ENCODE data around the gene TMEM37. TPM values are rescaled to one million over a fixed set of nuclear protein-coding genes. Genes with fewer than 3 reads are reported as not detected.

Gene TMEM37
- total RNA-seq, 3 donors from 2014 or later (not counting 1 experiment from before 2014, with no cell fraction given): not detected

GRCh38 chr2:119393971-119394748, 37.5 kb upstream of the TMEM37 start:
- no peak overlapping the region for H3K4me3 Mint-ChIP-seq
- no peak for ATAC-seq
- DNase-seq: no peak
- TF ChIP-seq, protein P1, sequence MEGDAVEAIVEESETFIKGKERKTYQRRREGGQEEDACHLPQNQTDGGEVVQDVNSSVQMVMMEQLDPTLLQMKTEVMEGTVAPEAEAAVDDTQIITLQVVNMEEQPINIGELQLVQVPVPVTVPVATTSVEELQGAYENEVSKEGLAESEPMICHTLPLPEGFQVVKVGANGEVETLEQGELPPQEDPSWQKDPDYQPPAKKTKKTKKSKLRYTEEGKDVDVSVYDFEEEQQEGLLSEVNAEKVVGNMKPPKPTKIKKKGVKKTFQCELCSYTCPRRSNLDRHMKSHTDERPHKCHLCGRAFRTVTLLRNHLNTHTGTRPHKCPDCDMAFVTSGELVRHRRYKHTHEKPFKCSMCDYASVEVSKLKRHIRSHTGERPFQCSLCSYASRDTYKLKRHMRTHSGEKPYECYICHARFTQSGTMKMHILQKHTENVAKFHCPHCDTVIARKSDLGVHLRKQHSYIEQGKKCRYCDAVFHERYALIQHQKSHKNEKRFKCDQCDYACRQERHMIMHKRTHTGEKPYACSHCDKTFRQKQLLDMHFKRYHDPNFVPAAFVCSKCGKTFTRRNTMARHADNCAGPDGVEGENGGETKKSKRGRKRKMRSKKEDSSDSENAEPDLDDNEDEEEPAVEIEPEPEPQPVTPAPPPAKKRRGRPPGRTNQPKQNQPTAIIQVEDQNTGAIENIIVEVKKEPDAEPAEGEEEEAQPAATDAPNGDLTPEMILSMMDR (IDR thresholded peaks at IDR 0.05): no peak
- Histone ChIP-seq H3K27me3 (ENCODE audit: control insufficient read depth, insufficient read depth, low read length) (no peaks in the 10 kb centered on the region), H3K4me1 (ENCODE audit: control insufficient read depth, insufficient read depth, low read length) (no peaks in the 10 kb centered on the region), H3K36me3 (ENCODE audit: control insufficient read depth, insufficient read depth, low read length) (no peaks in the 10 kb centered on the region), H3K9me3 (ENCODE audit: control insufficient read depth, insufficient read depth, low read length) (no peaks in the 10 kb centered on the region), H3K27ac (ENCODE audit: low read length) (no peak overlapping the region), H3K4me3 (ENCODE audit: low read length) (no peak overlapping the region)
- no peaks in the 10 kb centered on the region for H3K4me1 Mint-ChIP-seq
- no peaks in the 10 kb centered on the region for H3K27me3 Mint-ChIP-seq (ENCODE audit: low read depth in 2 of 2)
- intact Hi-C loops (cut with micrococcal nuclease): no loop called here
- no peak overlapping the region for H3K27ac Mint-ChIP-seq
- no peaks in the 10 kb centered on the region for H3K36me3 Mint-ChIP-seq
- WGBS (ENCODE audit: insufficient coverage): 92% methylated on average over 1 of the region's 3 CpGs
- H3K9me3 Mint-ChIP-seq: no peaks in the 10 kb centered on the region

- H3K36me3 Mint-ChIP-seq: no peaks in the 10 kb centered on the region
- Histone ChIP-seq H3K9me3 (ENCODE audit: control insufficient read depth, insufficient read depth, low read length) (no peaks in the 10 kb centered on the region), H3K27ac (ENCODE audit: low read length) (no peak overlapping the region), H3K4me1 (ENCODE audit: control insufficient read depth, insufficient read depth, low read length) (no peaks in the 10 kb centered on the region), H3K27me3 (ENCODE audit: control insufficient read depth, insufficient read depth, low read length) (no peaks in the 10 kb centered on the region), H3K4me3 (ENCODE audit: low read length) (no peak overlapping the region), H3K36me3 (ENCODE audit: control insufficient read depth, insufficient read depth, low read length) (no peaks in the 10 kb centered on the region)
- TF ChIP-seq, protein P1 (IDR thresholded peaks at IDR 0.05): no peak
- H3K27ac Mint-ChIP-seq: no peak overlapping the region
- no peaks in the 10 kb centered on the region for H3K4me1 Mint-ChIP-seq
- no peak for ATAC-seq
- no peaks in the 10 kb centered on the region for H3K9me3 Mint-ChIP-seq
- no peak overlapping the region for H3K4me3 Mint-ChIP-seq
- intact Hi-C loops (cut with micrococcal nuclease): no loop called here
- WGBS (ENCODE audit: insufficient coverage): 89% methylated on average over 6 of the region's 6 CpGs
- DNase-seq: no peak
- peaks cover 0 to 5% of the 10 kb centered on the region in 2 donors for H3K27me3 Mint-ChIP-seq (ENCODE audit: low read depth in 2 of 2)
Measured at GRCh38 chr2:119397196-119397595, 34.5 kb upstream of the TMEM37 start.

- no peak overlapping the region for H3K4me3 ChIP-seq (ENCODE audit: low read length)
- WGBS (ENCODE audit: insufficient coverage): 95% methylated on average over 5 of the region's 5 CpGs
- H3K27ac Mint-ChIP-seq: no peak overlapping the region
- no peak for ATAC-seq
- no peaks in the 10 kb centered on the region for H3K4me1 Mint-ChIP-seq
- H3K9me3 ChIP-seq (ENCODE audit: control insufficient read depth, insufficient read depth, low read length): no peaks in the 10 kb centered on the region
- no peak overlapping the region for H3K27ac ChIP-seq (ENCODE audit: low read length)
- no peaks in the 10 kb centered on the region for H3K9me3 Mint-ChIP-seq
- H3K4me1 ChIP-seq (ENCODE audit: control insufficient read depth, insufficient read depth, low read length): no peaks in the 10 kb centered on the region
- no peak overlapping the region for H3K4me3 Mint-ChIP-seq
- H3K36me3 Mint-ChIP-seq: no peaks in the 10 kb centered on the region
- no peaks in the 10 kb centered on the region for H3K36me3 ChIP-seq (ENCODE audit: control insufficient read depth, insufficient read depth, low read length)
- intact Hi-C loops (cut with micrococcal nuclease): no loop called here
- no peaks in the 10 kb centered on the region for H3K27me3 ChIP-seq (ENCODE audit: control insufficient read depth, insufficient read depth, low read length)
- H3K27me3 Mint-ChIP-seq (ENCODE audit: low read depth in 2 of 2): peaks cover 3 to 5% of the 10 kb centered on the region in 2 donors
- TF ChIP-seq, protein P1 (IDR thresholded peaks at IDR 0.05): no peak
- no peak for DNase-seq
Measured at GRCh38 chr2:119402106-119402505, 29.5 kb upstream of the TMEM37 start.

Measured in natural killer cell (primary cell).